ENCODE results near the gene CYP4B1. TPM values are rescaled to one million over a fixed set of nuclear protein-coding genes. Genes with fewer than 3 reads are reported as not detected.
"Not testable (repeated sequence)": the region's sequence is repeated elsewhere in the genome, so short reads cannot be mapped to it uniquely, and the experiment has no call there.

CYP4B1 gene
- total RNA-seq, 1 experiment from 2014 or later: 3.5 TPM

- POLR2A ChIA-PET (ENCODE audit: unreplicated experiment): interaction anchor here (0.6 to 0.7 kb wide), 2 partner anchors 45 to 50 kb away, joined by 4 to 7 read pairs; no protein-coding TSS in a partner anchor
- Histone ChIP-seq H3F3A (ENCODE audit: insufficient read depth, low read depth) (peaks cover 29% of the 10 kb centered on the region; the same call in 1 of the 2 replicates), H4K20me1 (ENCODE audit: insufficient read depth) (no peaks in the 10 kb centered on the region), H3K9me2 (ENCODE audit: insufficient read depth) (no peaks in the 10 kb centered on the region), H3K79me2 (ENCODE audit: low read depth) (no peaks in the 10 kb centered on the region), H3K9me3 (ENCODE audit: insufficient read depth, low read depth) (no peaks in the 10 kb centered on the region), H3K36me3 (ENCODE audit: low read depth) (no peaks in the 10 kb centered on the region), H3K4me1 (replicated peaks; ENCODE audit: insufficient read depth) (peaks cover 79% of the 10 kb centered on the region), H3K4me2 (0 out of 2 replicates have a peak overlapping the region, but pooled peaks have one; percentile 37), H3K27ac (no peak overlapping the region), H3K27me3 (ENCODE audit: insufficient read depth, low read depth) (no peaks in the 10 kb centered on the region), H2AFZ (no peak overlapping the region), H3K4me3 (no peak overlapping the region)
- BruUV-seq (replicated peaks): no TSS peak
- CTCF ChIA-PET: no interaction called here
- TF ChIP-seq CTCF (conservative IDR thresholded peaks at IDR 0.05) (no peak), EZH2 (IDR thresholded peaks at IDR 0.05; ENCODE audit: low read depth) (no peak)
- intact Hi-C loops (cut with micrococcal nuclease; ENCODE audit: unreplicated experiment): no loop called here
- no peak for DNase-seq
Observed at GRCh38 chr1:46753985-46754384, 44.9 kb upstream of the CYP4B1 start.

GRCh38 chr1:46754707-46755106 is 44.1 kb upstream of the CYP4B1 start:
- intact Hi-C loops (cut with micrococcal nuclease; ENCODE audit: unreplicated experiment): loop anchor here (5.0 kb wide), 1 partner anchor 103 kb away; no protein-coding TSS in a partner anchor
- H3K4me3 ChIP-seq: not testable (repeated sequence)

DNA sequence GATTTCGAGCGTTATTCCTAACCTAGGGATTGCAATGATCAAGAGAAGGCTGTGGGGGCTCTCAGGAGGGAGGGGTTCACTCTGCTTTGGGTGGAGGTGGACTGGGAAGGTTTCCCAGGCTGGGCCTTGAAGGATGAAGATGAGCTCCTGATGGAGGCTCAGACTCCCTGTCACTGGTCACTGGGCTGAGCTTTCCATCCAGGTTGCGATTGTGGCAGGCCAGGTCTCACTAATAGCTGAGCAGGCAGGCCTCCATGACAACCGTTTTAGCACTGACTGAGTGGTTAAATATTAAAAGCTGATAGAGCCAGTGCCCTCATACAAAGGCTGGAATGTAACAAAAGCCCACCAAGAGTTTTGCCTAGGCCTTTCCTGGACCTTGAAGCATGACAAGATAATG is 43.7 kb upstream of the CYP4B1 start:
- intact Hi-C loops (cut with micrococcal nuclease; ENCODE audit: unreplicated experiment): loop anchor here (5.0 kb wide), 1 partner anchor 102 kb away; no protein-coding TSS in a partner anchor
- Histone ChIP-seq H3K27ac (peak overlapping the region; percentile 45; the same call in 1 of the 2 replicates), H3K4me3 (no peak overlapping the region), H3K36me3 (ENCODE audit: low read depth) (no peaks in the 10 kb centered on the region), H3K4me1 (replicated peaks; ENCODE audit: insufficient read depth) (peaks cover 77% of the 10 kb centered on the region), H2AFZ (no peak overlapping the region), H4K20me1 (ENCODE audit: insufficient read depth) (no peaks in the 10 kb centered on the region), H3K9me2 (ENCODE audit: insufficient read depth) (no peaks in the 10 kb centered on the region), H3K9me3 (ENCODE audit: insufficient read depth, low read depth) (no peaks in the 10 kb centered on the region), H3F3A (ENCODE audit: insufficient read depth, low read depth) (peaks cover 23% of the 10 kb centered on the region; the same call in 1 of the 2 replicates), H3K4me2 (peak overlapping the region; percentile 37; the same call in 1 of the 2 replicates), H3K79me2 (ENCODE audit: low read depth) (no peaks in the 10 kb centered on the region), H3K27me3 (ENCODE audit: insufficient read depth, low read depth) (no peaks in the 10 kb centered on the region)
- TF ChIP-seq CTCF (conservative IDR thresholded peaks at IDR 0.05) (no peak), EZH2 (IDR thresholded peaks at IDR 0.05; ENCODE audit: low read depth) (no peak)
- no peak for DNase-seq
- TSS peak; percentile 89 for BruUV-seq (replicated peaks)
- ChIA-PET CTCF (no interaction called here), POLR2A (ENCODE audit: unreplicated experiment) (no interaction called here)

More at GRCh38 chr1:46754707-46755106, 44.1 kb upstream of the CYP4B1 start:
- BruUV-seq (replicated peaks); H3K9me2 ChIP-seq (ENCODE audit: insufficient read depth); H3K9me3 ChIP-seq (ENCODE audit: insufficient read depth, low read depth); H3K27me3 ChIP-seq (ENCODE audit: insufficient read depth, low read depth); CTCF ChIA-PET; H3K79me2 ChIP-seq (ENCODE audit: low read depth); H4K20me1 ChIP-seq (ENCODE audit: insufficient read depth); H3K36me3 ChIP-seq (ENCODE audit: low read depth); H2AFZ ChIP-seq: not testable (repeated sequence)
- DNase-seq: peak; percentile 46 to 85
- H3K27ac ChIP-seq: peak overlapping the region; percentile 45; the same call in 1 of the 2 replicates
- H3K4me2 ChIP-seq: peak overlapping the region; percentile 37; the same call in 1 of the 2 replicates
- peaks cover 79% of the 10 kb centered on the region for H3K4me1 ChIP-seq (replicated peaks; ENCODE audit: insufficient read depth)
- POLR2A ChIA-PET (ENCODE audit: unreplicated experiment): interaction anchor here (0.6 to 0.7 kb wide), 2 partner anchors 44 to 50 kb away, joined by 4 to 7 read pairs; no protein-coding TSS in a partner anchor
- H3F3A ChIP-seq (ENCODE audit: insufficient read depth, low read depth): peaks cover 26% of the 10 kb centered on the region; the same call in 1 of the 2 replicates

Data from PC-9 (cell line).